HepG2 (cell line): ENCODE results near the gene KLHL30. TPM values are rescaled to one million over a fixed set of nuclear protein-coding genes. Genes with fewer than 3 reads are reported as not detected.

Experiments
- ATAC-seq: fragments of 200-7000 bp; cut with Tn5 transposase; 3 replicates; pipeline ENCODE4 v1.9.1; 2020; ENCODE audit warnings: mild to moderate bottlenecking, moderate library complexity
- BruUV-seq: library from RNA; stranded (reverse); fragments of 400-500 nt; replicated peaks from 2 replicates; lab custom pipeline; 2021; lab: Mats Ljungman, UMichigan
- CTCF ChIA-PET: fragments of 300-600 bp; formaldehyde crosslinking; extraction: SDS; loops from one replicate; lab custom pipeline; 2021; ENCODE audit warnings: low total read pairs, inconsistent platforms, low intra/inter-chr PET ratio; lab: Yijun Ruan, JAX
- POLR2A ChIA-PET: fragments of 350-600 bp; sonication (Branson Sonifier 250); formaldehyde crosslinking; loops from one replicate; lab custom pipeline; 2020; ENCODE audit warnings: antibody characterized with exemption, inconsistent platforms; lab: Yijun Ruan, JAX
- DNase-seq: peaks from one replicate; pipeline ENCODE4 v3.0.0-alpha.2; 2015; ENCODE audit warnings: low spot score
- FAIRE-seq: peaks from 3 replicates; lab custom pipeline; 2011; peaks lifted over from hg19 to GRCh38; lab: Jason Lieb, UNC
- H2AFZ ChIP-seq: one replicate; pipeline ENCODE4 v1.6.1; 2011; ENCODE audit warnings: low read length, inconsistent platforms
- H3K27ac ChIP-seq: fragments of 300-600 bp; 3 replicates; pipeline ENCODE4 v1.8.0; 2011; ENCODE audit warnings: mixed run types, mild to moderate bottlenecking, mixed read lengths, low read length, inconsistent platforms; ENCODE audit not compliant: insufficient read depth; ENCODE audit errors: extremely low read length
- H3K27me3 ChIP-seq, 2 experiments: fragments of 200-600 bp in 1 of 2; 2 replicates in 1 of 2; 3 replicates in 1 of 2; pipeline versions ENCODE4 v1.6.0 to v1.8.0; 2011; ENCODE audit warnings: low read length in 2 of 2, mild to moderate bottlenecking in 2 of 2, moderate library complexity in 2 of 2, inconsistent platforms in 1 of 2; ENCODE audit not compliant: insufficient read depth in 2 of 2, control insufficient read depth in 1 of 2
- H3K36me3 ChIP-seq, 2 experiments: fragments of 200-600 bp in 1 of 2; replicated peaks in 1 of 2; 2 replicates in 1 of 2; 3 replicates in 1 of 2; pipeline versions ENCODE4 v1.5.1 to v1.8.0; 2011; ENCODE audit warnings: low read length in 2 of 2, inconsistent platforms in 1 of 2; ENCODE audit not compliant: insufficient read depth in 2 of 2, control insufficient read depth in 1 of 2
- H3K4me1 ChIP-seq: 2 replicates; pipeline ENCODE4 v1.5.1; 2012; ENCODE audit warnings: low read length, inconsistent platforms; ENCODE audit not compliant: insufficient read depth
- H3K4me2 ChIP-seq: 2 replicates; pipeline ENCODE4 v1.6.0; 2011; ENCODE audit warnings: low read depth, low read length, inconsistent platforms
- H3K4me3 ChIP-seq, 3 experiments: fragments of 200-600 bp in 1 of 3; sonication (generic), shearing (Covaris generic) in 1 of 3; replicated peaks in 1 of 3; 2 replicates each; pipeline ENCODE4 v1.5.1; 2011 to 2016; ENCODE audit warnings: low read length in 3 of 3, inconsistent platforms in 2 of 3, low read depth in 2 of 3, mild to moderate bottlenecking in 2 of 3, control low read depth in 1 of 3, mixed read lengths in 1 of 3; ENCODE audit not compliant: insufficient read depth in 1 of 3
- H3K79me2 ChIP-seq: one replicate; pipeline ENCODE4 v1.6.1; 2011; ENCODE audit warnings: low read length, inconsistent platforms; ENCODE audit not compliant: insufficient read depth
- H3K9ac ChIP-seq: 2 replicates; pipeline ENCODE4 v1.6.0; 2011; ENCODE audit warnings: mild to moderate bottlenecking, low read depth, low read length, inconsistent platforms; ENCODE audit not compliant: insufficient read depth
- H3K9me3 ChIP-seq: 2 replicates; pipeline ENCODE4 v1.5.1; 2012; ENCODE audit warnings: mild to moderate bottlenecking, low read length
- H4K20me1 ChIP-seq: 2 replicates; pipeline ENCODE4 v1.6.0; 2011; ENCODE audit warnings: inconsistent platforms, mild to moderate bottlenecking, low read length, moderate library complexity; ENCODE audit not compliant: insufficient read depth
- AGO1 ChIP-seq: fragments of 200-400 bp; formaldehyde crosslinking; IDR thresholded peaks from 2 replicates; pipeline ENCODE4 v1.6.1; 2017; ENCODE audit warnings: mild to moderate bottlenecking, low read depth, low read length, moderate library complexity; ENCODE audit not compliant: poor library complexity, severe bottlenecking
- ERF ChIP-seq: IDR thresholded peaks from 2 replicates; pipeline ENCODE4 v1.6.1; 2018; ENCODE audit warnings: missing biosample characterization, missing genetic modification reagents
- GMEB2 ChIP-seq: IDR thresholded peaks from 2 replicates; pipeline ENCODE4 v1.6.1; 2016; ENCODE audit warnings: missing biosample characterization, missing genetic modification reagents, low read depth
- GZF1 ChIP-seq: sonication (generic); formaldehyde crosslinking; IDR thresholded peaks from 2 replicates; pipeline ENCODE4 v1.5.1; 2020; ENCODE audit warnings: mild to moderate bottlenecking, missing genetic modification reagents
- KLF16 ChIP-seq, 2 experiments: sonication (generic) in 1 of 2; formaldehyde crosslinking in 1 of 2; IDR thresholded peaks; 2 replicates each; pipeline versions ENCODE4 v1.6.1 to v1.8.0; 2016 to 2023; ENCODE audit warnings: missing genetic modification reagents in 2 of 2, missing compliant biosample characterization in 1 of 2
- RBFOX2 ChIP-seq: fragments of 200-400 bp; formaldehyde crosslinking; IDR thresholded peaks from 2 replicates; pipeline ENCODE4 v1.6.1; 2017; ENCODE audit warnings: low read depth, mild to moderate bottlenecking, low read length
- RFXAP ChIP-seq: sonication (generic); formaldehyde crosslinking; IDR thresholded peaks from 2 replicates; pipeline ENCODE4 v1.4.0; 2020; ENCODE audit warnings: missing genetic modification reagents, borderline replicate concordance
- SAFB2 ChIP-seq: sonication (generic); formaldehyde crosslinking; IDR thresholded peaks from 2 replicates; pipeline ENCODE4 v1.5.1; 2020; ENCODE audit warnings: missing genetic modification reagents, low read depth, mild to moderate bottlenecking, borderline replicate concordance
- SP5 ChIP-seq: IDR thresholded peaks from 2 replicates; pipeline ENCODE4 v1.6.1; 2016; ENCODE audit warnings: low read depth, borderline replicate concordance
- ZBTB3 ChIP-seq: sonication (generic); formaldehyde crosslinking; IDR thresholded peaks from 2 replicates; pipeline ENCODE4 v1.4.0; 2020; ENCODE audit warnings: low read depth, mild to moderate bottlenecking, moderate library complexity, missing genetic modification reagents, borderline replicate concordance
- ZKSCAN1 ChIP-seq: fragments of 150-350 bp; IDR thresholded peaks from 2 replicates; pipeline ENCODE4 v1.6.1; 2014; ENCODE audit warnings: low read length
- ZNF33A ChIP-seq: sonication (generic); formaldehyde crosslinking; IDR thresholded peaks from 2 replicates; pipeline ENCODE4 v1.5.1; 2020; ENCODE audit warnings: missing genetic modification reagents, mild to moderate bottlenecking, moderate library complexity, borderline replicate concordance
- ZNF546 ChIP-seq: sonication (generic); formaldehyde crosslinking; conservative IDR thresholded peaks from 2 replicates; pipeline ENCODE4 v1.8.1; 2023; ENCODE audit warnings: mild to moderate bottlenecking, missing genetic modification reagents
- ZNF644 ChIP-seq: IDR thresholded peaks from 2 replicates; pipeline ENCODE4 v1.6.1; 2016; ENCODE audit warnings: low read depth
- ZNF670 ChIP-seq: sonication (generic); formaldehyde crosslinking; IDR thresholded peaks from 2 replicates; pipeline ENCODE4 v1.8.0; 2022; ENCODE audit warnings: mild to moderate bottlenecking, missing genetic modification reagents, borderline replicate concordance
- ZSCAN22 ChIP-seq: sonication (generic); formaldehyde crosslinking; IDR thresholded peaks from 2 replicates; pipeline ENCODE4 v1.4.0; 2020; ENCODE audit warnings: mild to moderate bottlenecking, missing genetic modification reagents
- WGBS: methylation state at CpG from one replicate; pipeline ENCODE4 v1.1.6; 2017; ENCODE audit warnings: low lambda C conversion rate; 5-methylcytosine and 5-hydroxymethylcytosine counted together
- in situ Hi-C: cut with HindIII; loops from 2 replicates; pipeline ENCODE4 v1.10.0; 2017; ENCODE audit warnings: low pct_unique_long_range_greater_than_20kb; ENCODE audit not compliant: extremely low pct_ligation_motif_present
- intact Hi-C: fragments of 100-400 bp; cut with micrococcal nuclease; formaldehyde crosslinking; loops from one replicate; pipeline ENCODE4 v1.10.0; 2022; ENCODE audit not compliant: unreplicated experiment
- polyA plus RNA-seq, 8 experiments: library from polyadenylated mRNA; depleted of rRNA in 3 of 8; stranded (reverse) in 7 of 8; unstranded in 1 of 8; fragments of >200 nt; fragmentation: Illumina TruSeq in 4 of 8; extraction: Trizol in 4 of 8; gene quantifications; 2 replicates each; pipeline versions ENCODE4 v1.2.1 to v1.2.3, GENCODE V29; 2011 to 2016; ENCODE audit warnings: low read depth in 4 of 8, missing spikeins in 1 of 8, mixed read lengths in 1 of 8; ENCODE audit not compliant: insufficient read depth in 1 of 8
- total RNA-seq, 5 experiments: library from RNA; depleted of rRNA; stranded (reverse); fragments of >200 nt; fragmentation: Illumina TruSeq; extraction: Trizol; gene quantifications; 2 replicates each; pipeline ENCODE4 v1.2.3, GENCODE V29; 2016; ENCODE audit warnings: low read depth in 1 of 5
- TF ChIP-seq, protein P1 (sequence below): sonication (generic); formaldehyde crosslinking; IDR thresholded peaks from 2 replicates; pipeline ENCODE4 v1.5.1; 2020; ENCODE audit warnings: missing genetic modification reagents, mild to moderate bottlenecking, borderline replicate concordance
- TF ChIP-seq, protein P2 (sequence below): conservative IDR thresholded peaks from 2 replicates; pipeline ENCODE4 v1.6.1; 2018; ENCODE audit warnings: missing genetic modification reagents
- TF ChIP-seq, protein P3 (sequence below): sonication (generic); formaldehyde crosslinking; IDR thresholded peaks from 2 replicates; pipeline ENCODE4 v1.5.0; 2020; ENCODE audit warnings: missing genetic modification reagents

The KLHL30 gene
- total and polyA plus RNA-seq, 2 of the 13 experiments (the other 11 are each of a cell fraction or from before 2014, with no cell fraction given) = 0.05 TPM; not detected in 1

GRCh38 chr2:238135601-238136150 is 2.8 kb upstream of the KLHL30 start:
- Histone ChIP-seq H3K4me1 (peaks cover 40% of the 10 kb centered on the region), H3K27me3 (peaks cover 3 to 30% of the 10 kb centered on the region in 2 experiments; a peak in 3 of 5 replicates), H2AFZ (no peak overlapping the region), H3K9ac (no peak overlapping the region), H3K4me2 (no peak overlapping the region), H3K9me3 (no peaks in the 10 kb centered on the region), H4K20me1 (no peaks in the 10 kb centered on the region), H3K4me3 (no peak overlapping the region), H3K27ac (no peak overlapping the region), H3K36me3 (no peaks in the 10 kb centered on the region), H3K79me2 (no peaks in the 10 kb centered on the region)
- DNase-seq (no peak), ATAC-seq (no peak), FAIRE-seq (no peak)
- intact Hi-C loops (loop anchor here (5.0 kb wide), 1 partner anchor 278 kb away; the partner anchor contains the start of gene RAMP1), in situ Hi-C loops (no loop called here)
- ChIA-PET POLR2A (no interaction called here), CTCF (no interaction called here)
- WGBS = 45% methylated on average over 15 of the region's 15 CpGs
- no TSS peak for BruUV-seq
- TF ChIP-seq SP5 (no peak), ZNF670 (CRISPR knock-in tag) (no peak), ZBTB3 (no peak), GMEB2 (no peak), GZF1 (CRISPR knock-in tag) (no peak), RFXAP (CRISPR knock-in tag) (no peak), ZNF33A (CRISPR knock-in tag) (no peak), ZKSCAN1 (no peak), RBFOX2 (no peak), ERF (no peak), AGO1 (no peak), ZSCAN22 (no peak), SAFB2 (no peak), ZNF644 (CRISPR knock-in tag) (no peak), KLF16 (CRISPR knock-in tag; IDR thresholded peaks at IDR 0.05) (no peak), ZNF546 (CRISPR knock-in tag) (no peak)
- TF ChIP-seq, protein P1, sequence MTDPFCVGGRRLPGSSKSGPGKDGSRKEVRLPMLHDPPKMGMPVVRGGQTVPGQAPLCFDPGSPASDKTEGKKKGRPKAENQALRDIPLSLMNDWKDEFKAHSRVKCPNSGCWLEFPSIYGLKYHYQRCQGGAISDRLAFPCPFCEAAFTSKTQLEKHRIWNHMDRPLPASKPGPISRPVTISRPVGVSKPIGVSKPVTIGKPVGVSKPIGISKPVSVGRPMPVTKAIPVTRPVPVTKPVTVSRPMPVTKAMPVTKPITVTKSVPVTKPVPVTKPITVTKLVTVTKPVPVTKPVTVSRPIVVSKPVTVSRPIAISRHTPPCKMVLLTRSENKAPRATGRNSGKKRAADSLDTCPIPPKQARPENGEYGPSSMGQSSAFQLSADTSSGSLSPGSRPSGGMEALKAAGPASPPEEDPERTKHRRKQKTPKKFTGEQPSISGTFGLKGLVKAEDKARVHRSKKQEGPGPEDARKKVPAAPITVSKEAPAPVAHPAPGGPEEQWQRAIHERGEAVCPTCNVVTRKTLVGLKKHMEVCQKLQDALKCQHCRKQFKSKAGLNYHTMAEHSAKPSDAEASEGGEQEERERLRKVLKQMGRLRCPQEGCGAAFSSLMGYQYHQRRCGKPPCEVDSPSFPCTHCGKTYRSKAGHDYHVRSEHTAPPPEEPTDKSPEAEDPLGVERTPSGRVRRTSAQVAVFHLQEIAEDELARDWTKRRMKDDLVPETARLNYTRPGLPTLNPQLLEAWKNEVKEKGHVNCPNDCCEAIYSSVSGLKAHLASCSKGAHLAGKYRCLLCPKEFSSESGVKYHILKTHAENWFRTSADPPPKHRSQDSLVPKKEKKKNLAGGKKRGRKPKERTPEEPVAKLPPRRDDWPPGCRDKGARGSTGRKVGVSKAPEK (CRISPR knock-in tag) = no peak
- TF ChIP-seq, protein P2, sequence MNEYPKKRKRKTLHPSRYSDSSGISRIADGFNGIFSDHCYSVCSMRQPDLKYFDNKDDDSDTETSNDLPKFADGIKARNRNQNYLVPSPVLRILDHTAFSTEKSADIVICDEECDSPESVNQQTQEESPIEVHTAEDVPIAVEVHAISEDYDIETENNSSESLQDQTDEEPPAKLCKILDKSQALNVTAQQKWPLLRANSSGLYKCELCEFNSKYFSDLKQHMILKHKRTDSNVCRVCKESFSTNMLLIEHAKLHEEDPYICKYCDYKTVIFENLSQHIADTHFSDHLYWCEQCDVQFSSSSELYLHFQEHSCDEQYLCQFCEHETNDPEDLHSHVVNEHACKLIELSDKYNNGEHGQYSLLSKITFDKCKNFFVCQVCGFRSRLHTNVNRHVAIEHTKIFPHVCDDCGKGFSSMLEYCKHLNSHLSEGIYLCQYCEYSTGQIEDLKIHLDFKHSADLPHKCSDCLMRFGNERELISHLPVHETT (CRISPR knock-in tag) = no peak
- TF ChIP-seq, protein P3, sequence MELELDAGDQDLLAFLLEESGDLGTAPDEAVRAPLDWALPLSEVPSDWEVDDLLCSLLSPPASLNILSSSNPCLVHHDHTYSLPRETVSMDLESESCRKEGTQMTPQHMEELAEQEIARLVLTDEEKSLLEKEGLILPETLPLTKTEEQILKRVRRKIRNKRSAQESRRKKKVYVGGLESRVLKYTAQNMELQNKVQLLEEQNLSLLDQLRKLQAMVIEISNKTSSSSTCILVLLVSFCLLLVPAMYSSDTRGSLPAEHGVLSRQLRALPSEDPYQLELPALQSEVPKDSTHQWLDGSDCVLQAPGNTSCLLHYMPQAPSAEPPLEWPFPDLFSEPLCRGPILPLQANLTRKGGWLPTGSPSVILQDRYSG = no peak
